CD4-positive, alpha-beta T cell (primary cell): Measurements from ENCODE around the gene OVOL3. TPM values are rescaled to one million over a fixed set of nuclear protein-coding genes. Genes with fewer than 3 reads are reported as not detected.

Source experiments
- ATAC-seq: fragments of 200-7000 bp; cut with Tn5 transposase; one replicate; pipeline ENCODE4 v1.10.0; 2022; ENCODE audit warnings: mild to moderate bottlenecking; ENCODE audit not compliant: poor library complexity
- CTCF ChIA-PET: fragments of 350-600 bp; sonication (Branson Sonifier 250); formaldehyde crosslinking; loops from one replicate; lab custom pipeline; 2021; ENCODE audit warnings: antibody characterized with exemption, inconsistent platforms; lab: Charles Lee
- POLR2A ChIA-PET: fragments of 350-600 bp; sonication (Branson Sonifier 250); formaldehyde crosslinking; loops from one replicate; lab custom pipeline; 2021; ENCODE audit warnings: antibody characterized with exemption, inconsistent platforms; lab: Charles Lee
- DNase-seq, 14 experiments: peaks; one replicate each; pipeline ENCODE4 v3.0.0-alpha.2; 2013 to 2020; ENCODE audit warnings: mixed read lengths in 2 of 14
- H3K27ac ChIP-seq, 2 donors: one replicate each; pipeline versions ENCODE4 v1.5.1 to v1.7.0; 2013; ENCODE audit warnings: low read length in 2 of 2, low read depth in 1 of 2, mild to moderate bottlenecking in 1 of 2
- H3K27me3 ChIP-seq, 2 experiments: 1 replicate in 1 of 2; 2 replicates in 1 of 2; pipeline versions ENCODE4 v1.6.1 to v1.7.0; 2013; ENCODE audit warnings: low read length in 2 of 2, control low read depth in 1 of 2, mild to moderate bottlenecking in 1 of 2, moderate library complexity in 1 of 2; ENCODE audit not compliant: insufficient read depth in 2 of 2, control insufficient read depth in 1 of 2
- H3K36me3 ChIP-seq: one replicate; pipeline ENCODE4 v1.6.1; 2013; ENCODE audit warnings: low read length, control low read depth; ENCODE audit not compliant: insufficient read depth
- H3K4me1 ChIP-seq: one replicate; pipeline ENCODE4 v1.6.1; 2013; ENCODE audit warnings: low read length, control low read depth; ENCODE audit not compliant: insufficient read depth
- H3K4me3 ChIP-seq: one replicate; pipeline ENCODE4 v1.5.1; 2013; ENCODE audit warnings: mild to moderate bottlenecking, low read length, moderate library complexity
- H3K9me3 ChIP-seq, 2 experiments: 1 replicate in 1 of 2; 2 replicates in 1 of 2; pipeline versions ENCODE4 v1.6.1 to v1.7.0; 2013; ENCODE audit warnings: low read length in 2 of 2, mild to moderate bottlenecking in 2 of 2, control low read depth in 1 of 2, moderate library complexity in 1 of 2; ENCODE audit not compliant: control insufficient read depth in 1 of 2, insufficient read depth in 1 of 2
- H3K27ac Mint-ChIP-seq: one replicate; pipeline ENCODE4 v1.8.0; 2020; ENCODE audit warnings: mixed read lengths
- H3K27me3 Mint-ChIP-seq: one replicate; pipeline ENCODE4 v1.8.0; 2021; ENCODE audit warnings: mixed read lengths
- H3K36me3 Mint-ChIP-seq: one replicate; pipeline ENCODE4 v1.8.0; 2021; ENCODE audit warnings: low read depth, mixed read lengths
- H3K4me1 Mint-ChIP-seq: one replicate; pipeline ENCODE4 v1.8.0; 2021; ENCODE audit warnings: low read depth, mixed read lengths
- H3K4me3 Mint-ChIP-seq: one replicate; pipeline ENCODE4 v1.8.0; 2020; ENCODE audit warnings: mild to moderate bottlenecking, mixed read lengths
- H3K9me3 Mint-ChIP-seq: one replicate; pipeline ENCODE4 v1.8.0; 2020; ENCODE audit warnings: mixed read lengths
- CTCF ChIP-seq: fragments of 200-600 bp; IDR thresholded peaks from one replicate; pipeline ENCODE4 v1.8.0; 2022; ENCODE audit warnings: antibody characterized with exemption, mild to moderate bottlenecking
- intact Hi-C, 2 experiments: fragments of 100-400 bp; cut with DNase I in 1 of 2; cut with micrococcal nuclease in 1 of 2; formaldehyde crosslinking; loops; one replicate each; pipeline versions ENCODE4 v1.15.1 to v1.9.0; 2023 to 2025; cut with DNase I, micrococcal nuclease
- total RNA-seq, 174 experiments: library from RNA in 2 of 174; stranded (reverse) in 2 of 174; gene quantifications; one replicate each; pipeline ENCODE4 v1.2.3 and lab custom pipeline; 2021 to 2026

The OVOL3 gene
- total RNA-seq, 2 experiments from 2014 or later = not detected

GRCh38 chr19:36092566-36092965 lies 18.4 kb upstream of the OVOL3 start:
- Histone ChIP-seq H3K4me1 (no peaks in the 10 kb centered on the region), H3K4me3 (no peak overlapping the region), H3K27me3 (no peaks in the 10 kb centered on the region), H3K9me3 (no peaks in the 10 kb centered on the region), H3K27ac (no peak overlapping the region), H3K36me3 (peaks cover 2% of the 10 kb centered on the region)
- ATAC-seq = no peak
- no peak for DNase-seq
- CTCF ChIA-PET = no interaction called here
- Mint-ChIP-seq H3K4me1 (no peaks in the 10 kb centered on the region), H3K27me3 (no peaks in the 10 kb centered on the region), H3K27ac (no peak overlapping the region), H3K36me3 (no peaks in the 10 kb centered on the region), H3K9me3 (no peaks in the 10 kb centered on the region), H3K4me3 (no peak overlapping the region)
- intact Hi-C loops = no loop called here
- no peak for TF ChIP-seq CTCF
- POLR2A ChIA-PET = no interaction called here

GRCh38 chr19:36093146-36093662 lies 17.7 kb upstream of the OVOL3 start:
- no peak for DNase-seq
- Mint-ChIP-seq H3K27ac (no peak overlapping the region), H3K4me3 (no peak overlapping the region), H3K36me3 (no peaks in the 10 kb centered on the region), H3K9me3 (no peaks in the 10 kb centered on the region), H3K4me1 (no peaks in the 10 kb centered on the region), H3K27me3 (no peaks in the 10 kb centered on the region)
- intact Hi-C loops = no loop called here
- no peak overlapping the region for H3K4me3 ChIP-seq
- H3K27ac ChIP-seq = no peak overlapping the region
- no peaks in the 10 kb centered on the region for H3K27me3 ChIP-seq
- H3K9me3 ChIP-seq = no peaks in the 10 kb centered on the region
- POLR2A ChIA-PET = no interaction called here
- CTCF ChIA-PET = no interaction called here
- TF ChIP-seq CTCF = no peak
- peaks cover 2% of the 10 kb centered on the region for H3K36me3 ChIP-seq
- ATAC-seq = no peak
- H3K4me1 ChIP-seq = no peaks in the 10 kb centered on the region

- ATAC-seq (no peak), DNase-seq (no peak)
- Histone ChIP-seq H3K36me3 (peaks cover 2% of the 10 kb centered on the region), H3K27ac (no peak overlapping the region), H3K4me3 (no peak overlapping the region), H3K9me3 (no peaks in the 10 kb centered on the region), H3K4me1 (no peaks in the 10 kb centered on the region), H3K27me3 (no peaks in the 10 kb centered on the region)
- POLR2A ChIA-PET = no interaction called here
- TF ChIP-seq CTCF = no peak
- intact Hi-C loops = no loop called here
- Mint-ChIP-seq H3K27me3 (no peaks in the 10 kb centered on the region), H3K4me1 (no peaks in the 10 kb centered on the region), H3K36me3 (no peaks in the 10 kb centered on the region), H3K9me3 (no peaks in the 10 kb centered on the region), H3K27ac (no peak overlapping the region), H3K4me3 (no peak overlapping the region)
- CTCF ChIA-PET = no interaction called here
Measured at GRCh38 chr19:36093687-36094086, 17.3 kb upstream of the OVOL3 start.
